G401.6 (cell line): ENCODE measurements around the gene ALS2CL.
"Not testable (repeated sequence)": the region's sequence is repeated elsewhere in the genome, so short reads cannot be mapped to it uniquely, and the experiment has no call there.

Experiments used
- FAIRE-seq: peaks from 2 replicates; lab custom pipeline; 2012; peaks lifted over from hg19 to GRCh38; lab: Jason Lieb, UNC

The ALS2CL gene

GRCh38 chr3:46693038-46693891, at the start of gene ALS2CL:
ALS2CL (minus strand) TSS chr3:46693679; CDS start chr3:46689440, 4,239 bp downstream.
- FAIRE-seq, result no peak

GRCh38 chr3:46742992-46743585, 49.6 kb upstream of the ALS2CL start:
- FAIRE-seq, result no peak

- not testable (repeated sequence) for FAIRE-seq
These were observed 46.1 kb upstream of the ALS2CL start for GRCh38 chr3:46739565-46739964.

- FAIRE-seq, result no peak
These were observed 43.9 kb upstream of the ALS2CL start for GRCh38 chr3:46737329-46737731.

GRCh38 chr3:46736006-46736872, 42.8 kb upstream of the ALS2CL start:
- FAIRE-seq, result no peak

GRCh38 chr3:46734773-46735172, 41.3 kb upstream of the ALS2CL start:
- FAIRE-seq, result no peak

GRCh38 chr3:46733026-46733800, 39.7 kb upstream of the ALS2CL start:
- no peak for FAIRE-seq

- no peak for FAIRE-seq
These were observed 38.3 kb upstream of the ALS2CL start for GRCh38 chr3:46731795-46732194.

GRCh38 chr3:46730819-46731218, 37.3 kb upstream of the ALS2CL start:
- no peak for FAIRE-seq

GRCh38 chr3:46729038-46729437, 35.6 kb upstream of the ALS2CL start:
- FAIRE-seq, result no peak

- no peak for FAIRE-seq
These were observed 32.3 kb upstream of the ALS2CL start for GRCh38 chr3:46725621-46726314.

GRCh38 chr3:46724424-46724823, 30.9 kb upstream of the ALS2CL start:
- FAIRE-seq, result no peak

GRCh38 chr3:46722443-46722842, 29.0 kb upstream of the ALS2CL start:
- FAIRE-seq, result no peak

- no peak for FAIRE-seq
These were observed 27.5 kb upstream of the ALS2CL start for GRCh38 chr3:46721009-46721408.

GRCh38 chr3:46719735-46720271, 26.3 kb upstream of the ALS2CL start:
- no peak for FAIRE-seq

- FAIRE-seq, result no peak
These were observed 25.6 kb upstream of the ALS2CL start for GRCh38 chr3:46719044-46719565.

GRCh38 chr3:46717447-46718231, 24.2 kb upstream of the ALS2CL start, which contains the start of gene PRSS50:
PRSS50 (minus strand) TSS chr3:46717869; CDS start chr3:46717824, 45 bp downstream.
- no peak for FAIRE-seq

GRCh38 chr3:46716461-46717441, 23.3 kb upstream of the ALS2CL start:
- no peak for FAIRE-seq
